ENCODE results near the gene PSME4. TPM values are rescaled to one million over a fixed set of nuclear protein-coding genes. Genes with fewer than 3 reads are reported as not detected.
"Not testable (repeated sequence)": the region's sequence is repeated elsewhere in the genome, so short reads cannot be mapped to it uniquely, and the experiment has no call there.

The PSME4 gene
- total RNA-seq, 1 donor from 2014 or later: 63.9 TPM

DNA sequence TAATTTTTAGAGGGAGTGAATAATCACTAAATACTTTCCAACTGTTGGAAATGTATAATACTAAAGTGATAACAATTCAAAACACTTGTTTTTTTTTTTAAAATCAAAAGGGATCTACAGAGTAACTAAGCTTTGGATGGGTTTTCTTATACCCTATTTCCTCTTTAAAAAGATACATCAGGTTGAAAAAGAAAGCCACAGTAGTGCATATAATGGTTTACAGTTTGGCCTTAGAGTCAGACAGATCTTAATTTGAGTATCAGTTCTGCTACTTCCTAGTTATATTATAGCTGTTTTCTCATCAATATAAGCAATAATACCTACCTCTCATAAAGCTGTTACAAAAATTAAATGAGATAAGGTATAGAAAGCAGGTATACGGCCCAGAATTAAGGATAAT is 28.5 kb downstream of the PSME4 start:
- no peak for TF ChIP-seq CTCF (IDR thresholded peaks at IDR 0.05; ENCODE audit: unreplicated experiment)
- no peak for DNase-seq (ENCODE audit: low spot score, unreplicated experiment)
- H3K4me1 Mint-ChIP-seq (ENCODE audit: low read depth): peaks cover 6% of the 10 kb centered on the region

GRCh38 chr2:53941749-53942148 is 29.0 kb downstream of the PSME4 start:
- Mint-ChIP-seq H3K9me3 (ENCODE audit: low read depth) (no peaks in the 10 kb centered on the region), H3K36me3 (ENCODE audit: insufficient read depth) (peaks cover 10% of the 10 kb centered on the region), H3K27ac (no peak overlapping the region), H3K4me3 (ENCODE audit: low read depth) (no peak overlapping the region), H3K4me1 (ENCODE audit: low read depth) (peaks cover 6% of the 10 kb centered on the region), H3K27me3 (no peaks in the 10 kb centered on the region)
- no peak for TF ChIP-seq CTCF (IDR thresholded peaks at IDR 0.05; ENCODE audit: unreplicated experiment)
- DNase-seq (ENCODE audit: low spot score, unreplicated experiment): no peak

More for the DNA sequence above, 28.5 kb downstream of the PSME4 start:
- Mint-ChIP-seq H3K4me3 (ENCODE audit: low read depth) (no peak overlapping the region), H3K27ac (no peak overlapping the region), H3K9me3 (ENCODE audit: low read depth) (no peaks in the 10 kb centered on the region), H3K36me3 (ENCODE audit: insufficient read depth) (peaks cover 10% of the 10 kb centered on the region), H3K27me3 (no peaks in the 10 kb centered on the region)

- no peak for DNase-seq (ENCODE audit: low spot score, unreplicated experiment)
- H3K27me3 Mint-ChIP-seq: no peaks in the 10 kb centered on the region
- H3K4me3 Mint-ChIP-seq (ENCODE audit: low read depth): no peak overlapping the region
- H3K27ac Mint-ChIP-seq: no peak overlapping the region
- H3K36me3 Mint-ChIP-seq (ENCODE audit: insufficient read depth): peaks cover 8% of the 10 kb centered on the region
- no peaks in the 10 kb centered on the region for H3K9me3 Mint-ChIP-seq (ENCODE audit: low read depth)
- H3K4me1 Mint-ChIP-seq (ENCODE audit: low read depth): peaks cover 6% of the 10 kb centered on the region
- TF ChIP-seq CTCF (IDR thresholded peaks at IDR 0.05; ENCODE audit: unreplicated experiment): no peak
Measured at GRCh38 chr2:53939656-53940055, 31.1 kb downstream of the PSME4 start.

- no peak for TF ChIP-seq CTCF (IDR thresholded peaks at IDR 0.05; ENCODE audit: unreplicated experiment)
- peaks cover 6% of the 10 kb centered on the region for H3K4me1 Mint-ChIP-seq (ENCODE audit: low read depth)
- no peak overlapping the region for H3K4me3 Mint-ChIP-seq (ENCODE audit: low read depth)
- DNase-seq (ENCODE audit: low spot score, unreplicated experiment): no peak
- H3K9me3 Mint-ChIP-seq (ENCODE audit: low read depth): no peaks in the 10 kb centered on the region
- H3K27me3 Mint-ChIP-seq: no peaks in the 10 kb centered on the region
- H3K36me3 Mint-ChIP-seq (ENCODE audit: insufficient read depth): peaks cover 11% of the 10 kb centered on the region
- no peak overlapping the region for H3K27ac Mint-ChIP-seq
Measured at GRCh38 chr2:53938904-53939303, 31.9 kb downstream of the PSME4 start.

DNA sequence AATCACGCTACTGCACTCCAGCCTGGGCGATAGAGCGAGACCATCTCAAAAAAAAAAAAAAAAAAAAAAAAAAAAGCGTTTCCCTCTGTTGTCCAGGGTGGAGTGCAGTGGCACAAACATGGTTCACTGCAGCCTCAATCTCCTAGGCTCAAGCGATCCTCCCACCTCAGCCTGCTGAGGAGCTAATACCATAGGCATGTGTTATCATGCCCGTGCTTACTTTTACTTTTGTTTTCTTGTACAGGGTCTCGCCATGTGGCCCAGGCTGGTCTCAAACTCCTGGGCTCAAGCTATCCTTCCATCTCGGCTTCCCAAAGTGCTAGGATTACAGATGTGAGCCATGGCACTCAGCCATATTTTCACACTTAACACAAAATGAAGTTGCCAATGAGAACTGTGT is 37.5 kb downstream of the PSME4 start:
- no peaks in the 10 kb centered on the region for H3K27me3 Mint-ChIP-seq
- no peak overlapping the region for H3K27ac Mint-ChIP-seq
- H3K9me3 Mint-ChIP-seq (ENCODE audit: low read depth): no peaks in the 10 kb centered on the region
- DNase-seq (ENCODE audit: low spot score, unreplicated experiment): no peak
- H3K4me1 Mint-ChIP-seq (ENCODE audit: low read depth): no peaks in the 10 kb centered on the region
- no peak for TF ChIP-seq CTCF (IDR thresholded peaks at IDR 0.05; ENCODE audit: unreplicated experiment)
- H3K36me3 Mint-ChIP-seq (ENCODE audit: insufficient read depth): peaks cover 28% of the 10 kb centered on the region
- H3K4me3 Mint-ChIP-seq (ENCODE audit: low read depth): no peak overlapping the region

DNA sequence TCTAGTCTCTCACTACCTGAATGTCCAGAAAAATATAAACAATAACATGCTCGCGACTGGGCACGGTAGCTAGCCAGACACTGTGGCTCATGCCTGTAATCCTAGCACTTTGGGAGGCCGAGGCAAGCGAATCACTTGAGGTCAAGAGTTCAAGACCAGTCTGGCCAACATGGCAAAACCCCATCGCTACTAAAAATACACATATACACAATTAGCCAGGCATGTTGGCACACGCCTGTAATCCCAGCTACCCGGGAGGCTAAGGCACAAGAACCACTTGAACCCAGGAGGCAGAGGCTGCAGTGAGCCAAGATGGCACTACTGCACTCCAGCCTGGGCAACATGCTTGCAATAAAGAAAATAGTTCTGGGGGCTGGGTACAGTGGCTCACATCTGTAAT is 44.5 kb downstream of the PSME4 start:
- not testable (repeated sequence) for H3K27ac Mint-ChIP-seq; H3K9me3 Mint-ChIP-seq (ENCODE audit: low read depth); H3K4me1 Mint-ChIP-seq (ENCODE audit: low read depth); H3K27me3 Mint-ChIP-seq; DNase-seq (ENCODE audit: low spot score, unreplicated experiment); H3K4me3 Mint-ChIP-seq (ENCODE audit: low read depth)
- H3K36me3 Mint-ChIP-seq (ENCODE audit: insufficient read depth): peaks cover 40% of the 10 kb centered on the region

Data from progenitor cell of endocrine pancreas (in vitro differentiated cells).